ENCODE results near the gene PATJ.

GRCh38 chr1:62052946-62053345 is 310.7 kb downstream of the PATJ start:
- TF ChIP-seq TAF1 (IDR thresholded peaks at IDR 0.05; ENCODE audit: borderline replicate concordance, low read depth, low read length): no peak
- no peak for TF ChIP-seq CTCF (IDR thresholded peaks at IDR 0.05)
- TF ChIP-seq GABPA (IDR thresholded peaks at IDR 0.05; ENCODE audit: low read depth): no peak
- no peak for TF ChIP-seq REST (IDR thresholded peaks at IDR 0.05; ENCODE audit: low read depth, low read length)
- no peak for TF ChIP-seq SMC3 (IDR thresholded peaks at IDR 0.05; ENCODE audit: low read depth, low read length)

Data from SK-N-SH (cell line).